GM19328 (cell line): ENCODE data around the gene SDK2.

Experiments
- ATAC-seq: cut with Tn5 transposase; IDR thresholded peaks from one replicate; pipeline ENCODE4 v1.9.1; 2021; ENCODE audit warnings: mild to moderate bottlenecking, moderate library complexity; ENCODE audit not compliant: unreplicated experiment

The SDK2 gene

GRCh38 chr17:73591296-73592078 is 52.8 kb downstream of the SDK2 start:
- ATAC-seq = no peak

- ATAC-seq = no peak
These were observed 54.8 kb downstream of the SDK2 start for GRCh38 chr17:73589363-73589980.

GRCh38 chr17:73588891-73589290 is 55.4 kb downstream of the SDK2 start:
- ATAC-seq = no peak

GRCh38 chr17:73588301-73588846 is 55.9 kb downstream of the SDK2 start:
- ATAC-seq = no peak

GRCh38 chr17:73586921-73587602 is 57.2 kb downstream of the SDK2 start:
- no peak for ATAC-seq

- no peak for ATAC-seq
These were observed 57.9 kb downstream of the SDK2 start for GRCh38 chr17:73586275-73586832.

- no peak for ATAC-seq
These were observed 58.7 kb downstream of the SDK2 start for GRCh38 chr17:73585583-73585982.

- ATAC-seq = no peak
These were observed 59.3 kb downstream of the SDK2 start for GRCh38 chr17:73584987-73585386.

GRCh38 chr17:73584049-73584448 is 60.2 kb downstream of the SDK2 start:
- ATAC-seq = no peak

GRCh38 chr17:73582821-73583220 is 61.4 kb downstream of the SDK2 start:
- ATAC-seq = no peak

GRCh38 chr17:73582359-73582758 is 61.9 kb downstream of the SDK2 start:
- ATAC-seq = no peak

GRCh38 chr17:73581379-73581778 is 62.9 kb downstream of the SDK2 start:
- no peak for ATAC-seq

GRCh38 chr17:73580073-73580710 is 64.1 kb downstream of the SDK2 start:
- no peak for ATAC-seq

- no peak for ATAC-seq
These were observed 67.6 kb downstream of the SDK2 start for GRCh38 chr17:73576556-73577098.

GRCh38 chr17:73575470-73576221 is 68.6 kb downstream of the SDK2 start:
- ATAC-seq = no peak

GRCh38 chr17:73571511-73572130 is 72.6 kb downstream of the SDK2 start:
- ATAC-seq = no peak

GRCh38 chr17:73569762-73570319 is 74.4 kb downstream of the SDK2 start:
- no peak for ATAC-seq

GRCh38 chr17:73568934-73569333 is 75.3 kb downstream of the SDK2 start:
- ATAC-seq = no peak
